HCT116 (cell line): ENCODE data around the gene PEX11G.

Experiments
- ELF1 ChIP-seq: IDR thresholded peaks from 2 replicates; pipeline ENCODE4 v1.6.1; 2012; ENCODE audit warnings: low read depth, borderline replicate concordance
- JUND ChIP-seq: IDR thresholded peaks from 2 replicates; pipeline ENCODE4 v1.6.1; 2012
- RAD21 ChIP-seq: IDR thresholded peaks from 2 replicates; pipeline ENCODE4 v1.6.1; 2012; ENCODE audit warnings: low read depth, mild to moderate bottlenecking
- SP1 ChIP-seq: IDR thresholded peaks from 2 replicates; pipeline ENCODE4 v1.6.1; 2012; ENCODE audit warnings: low read depth
- YY1 ChIP-seq: IDR thresholded peaks from 2 replicates; pipeline ENCODE4 v1.6.1; 2011; ENCODE audit warnings: low read length, low read depth, moderate library complexity, mild to moderate bottlenecking; ENCODE audit not compliant: insufficient replicate concordance; ENCODE audit errors: extremely low read depth
- TF ChIP-seq, protein P1 (sequence below), 3 experiments: fragments of 200-600 bp in 1 of 3; sonication (generic) in 1 of 3; IDR thresholded peaks in 2 of 3; conservative IDR thresholded peaks in 1 of 3; 2 replicates each; pipeline ENCODE4 v1.5.1; 2012 to 2017; ENCODE audit warnings: low read depth in 2 of 3, low read length in 2 of 3, antibody characterized with exemption in 1 of 3, borderline replicate concordance in 1 of 3, control low read depth in 1 of 3, mild to moderate bottlenecking in 1 of 3, mixed read lengths in 1 of 3, mixed run types in 1 of 3, moderate library complexity in 1 of 3; ENCODE audit not compliant: insufficient read depth in 1 of 3
- TF ChIP-seq, protein P2 (sequence below): IDR thresholded peaks from 2 replicates; pipeline ENCODE4 v1.6.1; 2012; ENCODE audit warnings: low read depth

GRCh38 chr19:7441468-7442146 lies 47.2 kb downstream of the PEX11G start:
- TF ChIP-seq, protein P1, sequence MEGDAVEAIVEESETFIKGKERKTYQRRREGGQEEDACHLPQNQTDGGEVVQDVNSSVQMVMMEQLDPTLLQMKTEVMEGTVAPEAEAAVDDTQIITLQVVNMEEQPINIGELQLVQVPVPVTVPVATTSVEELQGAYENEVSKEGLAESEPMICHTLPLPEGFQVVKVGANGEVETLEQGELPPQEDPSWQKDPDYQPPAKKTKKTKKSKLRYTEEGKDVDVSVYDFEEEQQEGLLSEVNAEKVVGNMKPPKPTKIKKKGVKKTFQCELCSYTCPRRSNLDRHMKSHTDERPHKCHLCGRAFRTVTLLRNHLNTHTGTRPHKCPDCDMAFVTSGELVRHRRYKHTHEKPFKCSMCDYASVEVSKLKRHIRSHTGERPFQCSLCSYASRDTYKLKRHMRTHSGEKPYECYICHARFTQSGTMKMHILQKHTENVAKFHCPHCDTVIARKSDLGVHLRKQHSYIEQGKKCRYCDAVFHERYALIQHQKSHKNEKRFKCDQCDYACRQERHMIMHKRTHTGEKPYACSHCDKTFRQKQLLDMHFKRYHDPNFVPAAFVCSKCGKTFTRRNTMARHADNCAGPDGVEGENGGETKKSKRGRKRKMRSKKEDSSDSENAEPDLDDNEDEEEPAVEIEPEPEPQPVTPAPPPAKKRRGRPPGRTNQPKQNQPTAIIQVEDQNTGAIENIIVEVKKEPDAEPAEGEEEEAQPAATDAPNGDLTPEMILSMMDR (IDR thresholded peaks at IDR 0.05 in 2 of 3, conservative IDR thresholded peaks at IDR 0.05 in 1 of 3; ENCODE audit: borderline replicate concordance in 1 of 3, insufficient read depth in 1 of 3, low read depth in 2 of 3, low read length in 2 of 3) = no peak
- TF ChIP-seq YY1 (no peak), JUND (no peak), RAD21 (no peak), ELF1 (no peak), SP1 (no peak)
- TF ChIP-seq, protein P2, sequence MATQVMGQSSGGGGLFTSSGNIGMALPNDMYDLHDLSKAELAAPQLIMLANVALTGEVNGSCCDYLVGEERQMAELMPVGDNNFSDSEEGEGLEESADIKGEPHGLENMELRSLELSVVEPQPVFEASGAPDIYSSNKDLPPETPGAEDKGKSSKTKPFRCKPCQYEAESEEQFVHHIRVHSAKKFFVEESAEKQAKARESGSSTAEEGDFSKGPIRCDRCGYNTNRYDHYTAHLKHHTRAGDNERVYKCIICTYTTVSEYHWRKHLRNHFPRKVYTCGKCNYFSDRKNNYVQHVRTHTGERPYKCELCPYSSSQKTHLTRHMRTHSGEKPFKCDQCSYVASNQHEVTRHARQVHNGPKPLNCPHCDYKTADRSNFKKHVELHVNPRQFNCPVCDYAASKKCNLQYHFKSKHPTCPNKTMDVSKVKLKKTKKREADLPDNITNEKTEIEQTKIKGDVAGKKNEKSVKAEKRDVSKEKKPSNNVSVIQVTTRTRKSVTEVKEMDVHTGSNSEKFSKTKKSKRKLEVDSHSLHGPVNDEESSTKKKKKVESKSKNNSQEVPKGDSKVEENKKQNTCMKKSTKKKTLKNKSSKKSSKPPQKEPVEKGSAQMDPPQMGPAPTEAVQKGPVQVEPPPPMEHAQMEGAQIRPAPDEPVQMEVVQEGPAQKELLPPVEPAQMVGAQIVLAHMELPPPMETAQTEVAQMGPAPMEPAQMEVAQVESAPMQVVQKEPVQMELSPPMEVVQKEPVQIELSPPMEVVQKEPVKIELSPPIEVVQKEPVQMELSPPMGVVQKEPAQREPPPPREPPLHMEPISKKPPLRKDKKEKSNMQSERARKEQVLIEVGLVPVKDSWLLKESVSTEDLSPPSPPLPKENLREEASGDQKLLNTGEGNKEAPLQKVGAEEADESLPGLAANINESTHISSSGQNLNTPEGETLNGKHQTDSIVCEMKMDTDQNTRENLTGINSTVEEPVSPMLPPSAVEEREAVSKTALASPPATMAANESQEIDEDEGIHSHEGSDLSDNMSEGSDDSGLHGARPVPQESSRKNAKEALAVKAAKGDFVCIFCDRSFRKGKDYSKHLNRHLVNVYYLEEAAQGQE = no peak
